HEK293T (cell line): ENCODE measurements around the gene LRRC3C.
A peak's percentile ranks its signal among the peaks of the same experiment; 100 is the strongest.

Experiments
- CTCF ChIA-PET: fragments of 350-600 bp; formaldehyde crosslinking; extraction: SDS; loops from one replicate; lab custom pipeline; 2021; ENCODE audit warnings: antibody characterized with exemption, inconsistent platforms; lab: Yijun Ruan, JAX
- POLR2A ChIA-PET: fragments of 350-600 bp; formaldehyde crosslinking; extraction: SDS; loops from one replicate; lab custom pipeline; 2020; ENCODE audit warnings: antibody characterized with exemption, inconsistent platforms; lab: Yijun Ruan, JAX
- DNase-seq: peaks from one replicate; pipeline ENCODE4 v3.0.0; 2012; ENCODE audit warnings: mixed read lengths; ENCODE audit errors: extremely low spot score
- ARNT ChIP-seq: fragments of 450-650 bp; IDR thresholded peaks from 2 replicates; pipeline ENCODE4 v1.6.1; 2017; ENCODE audit warnings: mild to moderate bottlenecking
- BHLHE40 ChIP-seq: fragments of 450-650 bp; IDR thresholded peaks from 2 replicates; pipeline ENCODE4 v1.6.1; 2016; ENCODE audit warnings: mild to moderate bottlenecking, moderate library complexity, borderline replicate concordance
- CTBP1 ChIP-seq: fragments of 450-650 bp; IDR thresholded peaks from 2 replicates; pipeline ENCODE4 v1.6.1; 2016; ENCODE audit warnings: borderline replicate concordance
- ELF4 ChIP-seq: fragments of 450-650 bp; IDR thresholded peaks from 2 replicates; pipeline ENCODE4 v1.6.1; 2017; ENCODE audit warnings: antibody characterized with exemption
- FOXA1 ChIP-seq: fragments of 450-650 bp; IDR thresholded peaks from 2 replicates; pipeline ENCODE4 v1.6.1; 2016; ENCODE audit warnings: mild to moderate bottlenecking
- FOXK2 ChIP-seq: fragments of 450-650 bp; IDR thresholded peaks from 2 replicates; pipeline ENCODE4 v1.6.1; 2016; ENCODE audit warnings: mild to moderate bottlenecking
- FOXM1 ChIP-seq: fragments of 450-650 bp; IDR thresholded peaks from 2 replicates; pipeline ENCODE4 v1.6.1; 2017; ENCODE audit warnings: mild to moderate bottlenecking, borderline replicate concordance
- HDGF ChIP-seq: fragments of 450-650 bp; IDR thresholded peaks from 2 replicates; pipeline ENCODE4 v1.6.1; 2017; ENCODE audit warnings: antibody characterized with exemption, borderline replicate concordance
- L3MBTL2 ChIP-seq: fragments of 450-650 bp; conservative IDR thresholded peaks from 2 replicates; pipeline ENCODE4 v1.6.1; 2016; ENCODE audit warnings: mild to moderate bottlenecking
- LEF1 ChIP-seq: fragments of 450-650 bp; IDR thresholded peaks from 2 replicates; pipeline ENCODE4 v1.6.1; 2017; ENCODE audit warnings: mild to moderate bottlenecking, borderline replicate concordance
- NFRKB ChIP-seq: fragments of 450-650 bp; IDR thresholded peaks from 2 replicates; pipeline ENCODE4 v1.6.1; 2016; ENCODE audit warnings: mild to moderate bottlenecking, moderate library complexity
- PKNOX1 ChIP-seq: fragments of 450-650 bp; IDR thresholded peaks from 2 replicates; pipeline ENCODE4 v1.6.1; 2016
- SP1 ChIP-seq: fragments of 450-650 bp; IDR thresholded peaks from 2 replicates; pipeline ENCODE4 v1.6.1; 2017
- SUZ12 ChIP-seq: fragments of 450-650 bp; IDR thresholded peaks from 2 replicates; pipeline ENCODE4 v1.6.1; 2016; ENCODE audit warnings: mild to moderate bottlenecking
- TARDBP ChIP-seq: fragments of 450-650 bp; IDR thresholded peaks from 2 replicates; pipeline ENCODE4 v1.6.1; 2016
- ZNF384 ChIP-seq: fragments of 450-650 bp; IDR thresholded peaks from 2 replicates; pipeline ENCODE4 v1.6.1; 2016

The LRRC3C gene

DNA sequence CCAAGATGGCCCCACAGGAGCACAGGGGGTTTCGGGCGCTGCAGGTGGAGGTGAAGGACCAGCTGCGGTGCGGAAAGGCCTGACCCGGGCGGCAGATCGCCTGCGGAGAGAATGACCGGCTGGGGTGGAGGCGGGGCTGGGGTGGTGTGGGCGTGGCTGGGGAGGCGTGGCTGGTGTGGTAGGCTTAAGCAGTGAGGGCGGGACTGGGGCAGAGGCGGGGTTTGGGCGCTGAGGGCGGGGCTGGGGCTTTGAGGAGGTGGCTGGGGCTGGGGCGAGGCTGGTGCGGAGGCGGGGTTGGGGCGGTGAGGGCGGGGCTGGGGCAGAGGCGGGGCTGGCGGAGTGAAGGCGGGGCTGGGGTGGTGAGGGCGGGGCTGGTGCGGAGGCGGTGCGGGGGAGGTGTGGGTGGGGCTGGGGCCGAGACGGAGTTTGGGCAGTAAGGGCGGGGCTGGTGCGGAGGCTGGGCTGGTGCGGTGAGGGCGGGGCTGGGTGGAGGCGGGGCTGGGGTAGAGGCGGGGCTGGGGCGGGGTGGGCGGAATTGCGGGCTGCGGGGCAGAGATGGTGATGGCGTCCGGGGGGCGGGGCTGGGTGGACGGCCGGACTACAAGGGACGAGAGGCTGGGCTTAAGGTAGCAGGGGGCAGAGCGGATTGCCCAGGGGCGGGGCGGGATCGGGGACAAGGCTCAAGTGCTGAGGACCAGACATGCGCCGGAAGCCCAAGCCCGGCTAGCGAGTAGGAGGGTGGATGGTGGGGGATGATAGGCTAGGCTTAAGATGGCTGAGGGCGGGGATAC is 25.3 kb downstream of the LRRC3C start:
- ChIA-PET CTCF (interaction anchor here (0.6 to 1.4 kb wide), 2 partner anchors 82 to 200 kb away, joined by 3 read pairs; no protein-coding TSS in a partner anchor), POLR2A (interaction anchor here (0.9 to 3.5 kb wide), 4 partner anchors 12 to 40 kb away, joined by 3 to 30 read pairs (median 3); partner anchors contain the start of gene PSMD3)
- DNase-seq: peak; percentile 93
- no peak for TF ChIP-seq NFRKB
- no peak for TF ChIP-seq CTBP1
- no peak for TF ChIP-seq ELF4
- no peak for TF ChIP-seq PKNOX1
- TF ChIP-seq ARNT: no peak
- TF ChIP-seq BHLHE40: no peak
- TF ChIP-seq ZNF384: no peak

DNA sequence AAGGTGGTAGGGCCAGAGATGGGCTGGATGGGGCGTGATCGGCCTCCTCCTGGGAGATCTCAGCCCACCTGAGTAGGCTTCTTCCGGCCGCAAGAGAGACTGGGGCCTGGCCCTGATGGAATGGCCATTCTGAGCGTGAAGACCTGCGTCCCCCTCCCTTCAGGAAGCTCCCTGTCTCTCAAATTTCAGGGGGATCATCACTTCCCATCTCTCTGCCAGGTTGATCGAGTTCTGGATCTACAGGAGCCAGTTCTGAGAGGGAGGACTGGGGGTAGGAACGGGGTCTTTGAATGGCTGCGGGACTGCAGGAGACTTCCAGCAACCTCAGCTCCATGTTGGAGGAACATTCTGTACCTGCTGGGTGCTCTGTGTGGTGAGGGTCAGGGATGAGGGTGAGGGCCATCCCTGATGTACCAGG is 25.9 kb downstream of the LRRC3C start:
- no peak for TF ChIP-seq FOXK2
- no peak for TF ChIP-seq TARDBP
- TF ChIP-seq NFRKB: no peak
- TF ChIP-seq L3MBTL2: no peak
- no peak for TF ChIP-seq HDGF
- TF ChIP-seq SP1: no peak
- no peak for TF ChIP-seq ARNT
- no peak for TF ChIP-seq FOXM1
- no peak for TF ChIP-seq ZNF384
- TF ChIP-seq SUZ12: no peak
- no peak for TF ChIP-seq LEF1
- TF ChIP-seq PKNOX1: no peak
- TF ChIP-seq FOXA1: no peak
- TF ChIP-seq CTBP1: no peak
- no peak for TF ChIP-seq BHLHE40
- no peak for TF ChIP-seq ELF4
- ChIA-PET POLR2A (interaction anchor here (0.9 to 3.5 kb wide), 5 partner anchors 12 to 39 kb away, joined by 3 to 30 read pairs (median 3); partner anchors contain the start of gene PSMD3), CTCF (interaction anchor here (0.6 to 1.4 kb wide), 3 partner anchors 82 to 201 kb away, joined by 3 read pairs; no protein-coding TSS in a partner anchor)
- no peak for DNase-seq

- CTCF ChIA-PET: interaction anchor here (0.6 to 1.7 kb wide), 2 partner anchors 31 to 158 kb away, joined by 4 read pairs; no protein-coding TSS in a partner anchor
- POLR2A ChIA-PET: interaction anchor here (1.0 to 3.5 kb wide), 4 partner anchors 25 to 99 kb away, joined by 3 to 30 read pairs (median 4); partner anchors contain the start of genes MED24 and PSMD3
- DNase-seq: no peak
- TF ChIP-seq ZNF384: no peak
- no peak for TF ChIP-seq TARDBP
- TF ChIP-seq FOXM1: no peak
- TF ChIP-seq PKNOX1: no peak
- no peak for TF ChIP-seq FOXA1
- TF ChIP-seq SP1: no peak
- TF ChIP-seq SUZ12: no peak
- no peak for TF ChIP-seq BHLHE40
- no peak for TF ChIP-seq HDGF
- TF ChIP-seq CTBP1: no peak
- no peak for TF ChIP-seq ARNT
Observed at GRCh38 chr17:39954876-39955275, 27.3 kb downstream of the LRRC3C start.

GRCh38 chr17:39955726-39956225 is 28.2 kb downstream of the LRRC3C start:
- ChIA-PET POLR2A (interaction anchor here (1.0 to 3.5 kb wide), 3 partner anchors 24 to 98 kb away, joined by 3 to 30 read pairs (median 3); partner anchors contain the start of genes MED24 and PSMD3), CTCF (interaction anchor here (0.6 to 1.7 kb wide), 2 partner anchors 16 to 157 kb away, joined by 3 to 4 read pairs; no protein-coding TSS in a partner anchor)
- DNase-seq: no peak
- TF ChIP-seq CTBP1 (no peak), ZNF384 (no peak), PKNOX1 (no peak), FOXA1 (no peak), BHLHE40 (no peak)

- DNase-seq: no peak
- ChIA-PET POLR2A (interaction anchor here (0.8 kb wide), 1 partner anchor 17 kb away, joined by 3 read pairs; no protein-coding TSS in a partner anchor), CTCF (interaction anchor here (1.5 to 1.8 kb wide), 2 partner anchors 8 to 20 kb away, joined by 5 to 6 read pairs; partner anchors contain the start of gene PSMD3)
- TF ChIP-seq FOXA1 (no peak), CTBP1 (no peak), FOXM1 (no peak), TARDBP (no peak), ELF4 (no peak)
Observed at GRCh38 chr17:39960524-39961041, 33.1 kb downstream of the LRRC3C start.
